AML-193 (cell line): Measurements from ENCODE around the gene PTCH1.

ENCODE experiments used
- DNase-seq, 2 experiments: peaks; one replicate each; lab custom pipeline; 2025; lab: John Stamatoyannopoulos, UW

Gene PTCH1

GRCh38 chr9:95498641-95499040 lies 18.1 kb downstream of the PTCH1 start:
- no peak for DNase-seq

DNA sequence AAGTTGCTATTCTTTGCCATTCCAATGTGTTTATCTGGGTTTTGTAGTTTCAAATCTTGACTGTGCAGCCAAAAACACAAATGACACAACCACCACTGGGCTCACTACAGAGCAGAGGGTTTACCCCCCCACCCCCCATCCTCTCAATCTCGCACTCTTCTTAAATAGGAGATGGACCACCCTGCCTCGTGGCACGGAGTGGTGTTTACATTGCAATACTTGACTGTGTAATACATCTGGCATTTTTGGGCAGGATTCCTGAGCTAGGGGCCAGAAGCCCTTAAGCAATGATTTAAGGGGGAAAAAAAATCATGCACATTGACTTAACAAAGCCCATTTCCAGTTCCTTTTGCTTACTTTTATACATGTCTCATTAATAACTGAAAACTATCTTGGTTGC lies 19.0 kb downstream of the PTCH1 start:
- no peak for DNase-seq

- no peak for DNase-seq
Observed at GRCh38 chr9:95496687-95497086, 20.1 kb downstream of the PTCH1 start.

- no peak for DNase-seq
Observed at GRCh38 chr9:95495961-95496360, 20.8 kb downstream of the PTCH1 start.

- DNase-seq: no peak
Observed at GRCh38 chr9:95495529-95495928, 21.2 kb downstream of the PTCH1 start.

DNA sequence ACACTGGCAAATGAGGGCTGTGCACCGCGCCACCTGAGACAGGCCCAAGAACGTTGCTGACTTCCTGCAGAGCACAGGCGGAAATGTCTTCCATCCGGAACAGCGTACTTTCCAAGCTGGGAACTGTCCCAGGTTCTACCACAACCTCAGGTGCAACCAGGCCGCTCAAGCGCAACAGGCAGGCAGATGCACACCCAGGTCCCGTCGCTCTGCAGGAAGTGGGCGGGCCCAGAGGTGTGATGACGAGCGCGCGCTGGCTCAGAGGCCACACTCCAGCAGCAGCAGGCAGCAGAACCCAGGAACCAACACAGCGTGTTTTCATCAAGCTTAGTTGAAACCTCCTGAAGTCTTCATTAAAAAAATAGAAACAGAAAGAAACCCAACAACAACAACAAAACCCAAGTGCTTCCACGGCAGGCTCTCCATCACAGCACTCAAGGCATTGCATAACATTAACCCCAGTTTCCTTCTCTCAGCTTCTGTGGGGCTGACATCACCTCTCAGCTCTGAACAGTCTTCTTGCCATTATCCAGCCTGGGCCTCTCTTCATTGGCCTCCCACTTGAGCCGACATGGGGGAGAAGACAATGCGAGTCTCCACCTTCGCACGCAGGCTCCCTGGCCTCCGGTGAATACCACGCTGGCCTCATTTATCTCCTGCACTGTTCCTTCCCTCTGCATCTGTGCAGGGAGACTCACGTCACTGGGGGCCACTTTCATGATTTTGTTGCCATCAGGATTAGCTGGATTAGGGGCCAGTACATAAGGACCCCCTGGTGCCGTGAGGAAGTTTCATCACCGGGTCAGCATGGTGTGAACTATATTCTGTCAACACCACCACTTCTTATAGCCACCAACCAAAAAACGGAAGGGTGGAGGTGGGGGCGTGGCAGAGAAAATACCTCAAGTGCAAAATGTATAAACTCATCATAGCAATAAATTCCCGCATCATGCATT lies 22.1 kb downstream of the PTCH1 start:
- DNase-seq: peak; percentile 20 to 27

DNA sequence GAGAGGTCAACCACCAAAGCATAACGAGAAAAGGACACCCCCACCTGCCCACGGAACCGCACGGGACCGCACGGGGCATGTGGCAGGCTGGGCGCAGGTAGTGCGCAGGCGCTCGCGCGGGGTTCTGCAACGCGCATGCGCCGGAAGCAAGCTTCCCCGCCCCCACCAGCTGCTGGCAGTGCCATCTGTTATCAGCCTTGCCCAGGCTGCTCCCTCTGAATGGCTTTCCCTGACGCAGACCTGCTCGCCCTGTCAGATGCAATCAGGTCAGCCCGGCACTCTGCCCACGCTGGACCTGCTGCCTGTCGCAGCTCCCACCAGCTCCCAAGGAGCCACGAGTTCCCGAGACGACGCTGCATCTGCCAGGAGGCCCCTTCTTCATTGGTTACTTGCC lies 22.8 kb downstream of the PTCH1 start:
- DNase-seq: no peak

GRCh38 chr9:95493402-95493801 lies 23.4 kb downstream of the PTCH1 start:
- no peak for DNase-seq

DNA sequence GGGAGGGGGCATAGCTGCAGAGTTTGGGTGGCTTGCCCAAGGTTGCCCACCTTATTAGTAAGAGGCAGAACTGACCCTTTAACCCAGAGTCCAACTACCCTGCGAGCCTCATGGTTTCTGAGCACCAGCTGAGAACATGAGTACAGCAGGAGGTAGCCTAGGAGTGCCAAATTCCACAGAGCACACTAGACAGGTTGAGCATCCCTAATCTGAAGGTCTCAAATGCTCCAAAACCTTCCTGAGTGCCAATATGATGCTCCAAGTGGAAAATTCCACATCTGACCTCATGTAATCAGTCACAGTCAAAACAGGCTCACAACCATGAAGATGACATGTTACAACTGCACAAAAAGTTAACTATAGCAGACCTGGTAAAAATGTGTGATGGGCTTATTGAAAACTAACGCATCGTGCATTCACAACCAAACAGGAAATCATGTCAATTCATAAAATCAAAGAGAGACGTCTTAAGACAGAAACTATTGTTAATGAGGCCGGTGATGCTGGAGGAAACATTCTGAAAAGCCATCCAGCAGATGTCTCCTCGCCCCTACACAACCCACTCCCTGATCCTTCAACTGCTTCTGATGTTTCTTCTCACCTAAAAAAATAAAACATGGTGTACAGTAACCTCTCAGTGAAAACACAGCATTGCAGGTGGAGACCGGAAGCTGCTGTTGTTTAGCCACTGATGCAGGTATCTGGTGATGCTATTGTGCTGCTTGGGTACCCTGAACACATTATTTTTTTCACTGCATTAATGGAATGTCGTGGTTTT lies 25.0 kb downstream of the PTCH1 start:
- DNase-seq: no peak

GRCh38 chr9:95488954-95489353 lies 27.8 kb downstream of the PTCH1 start:
- DNase-seq: no peak

GRCh38 chr9:95486318-95486717 lies 30.5 kb downstream of the PTCH1 start:
- no peak for DNase-seq

GRCh38 chr9:95484225-95484624 lies 32.5 kb downstream of the PTCH1 start:
- DNase-seq: no peak

DNA sequence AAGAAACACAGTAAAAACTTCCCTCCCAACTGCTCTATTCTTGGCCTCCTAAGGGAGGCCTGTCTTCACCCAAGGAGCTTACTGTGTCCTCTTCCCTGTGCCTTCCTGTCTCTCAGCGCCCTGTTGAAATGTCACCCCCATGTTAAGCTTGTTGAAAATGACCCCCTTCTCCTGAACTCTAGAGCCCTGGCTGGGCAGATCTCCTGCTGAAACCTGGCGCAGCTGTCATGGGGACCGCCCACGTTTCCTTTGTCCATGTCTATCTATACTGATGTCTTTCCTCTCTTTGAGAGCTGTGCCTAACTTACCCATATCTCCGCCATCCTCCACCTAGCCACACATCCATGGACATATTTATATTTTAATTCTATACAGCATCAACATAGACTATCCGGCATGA lies 33.3 kb downstream of the PTCH1 start:
- no peak for DNase-seq

GRCh38 chr9:95482621-95483020 lies 34.1 kb downstream of the PTCH1 start:
- no peak for DNase-seq

DNA sequence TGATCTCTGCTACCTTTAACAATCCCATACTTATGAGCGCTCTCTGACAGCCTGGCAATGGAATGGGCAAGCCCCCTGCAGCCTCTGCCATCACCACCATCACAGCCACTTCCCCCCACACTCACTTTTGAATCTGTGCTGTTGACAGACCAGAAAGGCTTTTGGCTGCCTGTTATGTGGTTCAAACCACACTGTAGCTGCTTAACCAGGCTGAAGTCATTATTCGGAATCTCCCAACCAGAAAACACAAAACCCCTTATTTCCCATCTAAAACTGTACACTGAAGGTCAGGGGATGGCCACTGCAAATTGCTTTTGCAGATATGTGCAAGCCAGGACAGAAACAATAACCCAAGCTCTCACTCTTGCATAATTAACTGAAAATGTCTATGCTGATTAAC lies 35.8 kb downstream of the PTCH1 start:
- DNase-seq: no peak

GRCh38 chr9:95480346-95480745 lies 36.4 kb downstream of the PTCH1 start:
- DNase-seq: no peak

DNA sequence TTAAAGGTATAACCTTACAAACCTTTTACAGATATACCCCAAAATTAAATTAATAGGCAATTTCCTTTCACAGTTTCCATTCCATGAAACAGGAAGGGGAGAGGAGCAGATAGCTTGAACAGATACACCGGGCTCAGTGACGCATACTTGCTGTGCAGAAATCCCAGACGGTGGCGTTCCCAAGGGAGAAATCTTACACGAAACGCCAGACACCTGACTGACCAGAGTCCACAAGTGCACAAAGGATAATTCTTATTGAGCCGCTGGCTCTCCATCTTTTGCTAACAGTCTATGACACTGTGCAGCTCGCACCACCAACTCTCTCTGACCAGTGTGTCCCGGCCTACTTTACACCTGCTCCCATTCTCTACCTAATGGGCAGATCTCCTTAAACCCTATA lies 37.4 kb downstream of the PTCH1 start:
- DNase-seq: no peak

DNA sequence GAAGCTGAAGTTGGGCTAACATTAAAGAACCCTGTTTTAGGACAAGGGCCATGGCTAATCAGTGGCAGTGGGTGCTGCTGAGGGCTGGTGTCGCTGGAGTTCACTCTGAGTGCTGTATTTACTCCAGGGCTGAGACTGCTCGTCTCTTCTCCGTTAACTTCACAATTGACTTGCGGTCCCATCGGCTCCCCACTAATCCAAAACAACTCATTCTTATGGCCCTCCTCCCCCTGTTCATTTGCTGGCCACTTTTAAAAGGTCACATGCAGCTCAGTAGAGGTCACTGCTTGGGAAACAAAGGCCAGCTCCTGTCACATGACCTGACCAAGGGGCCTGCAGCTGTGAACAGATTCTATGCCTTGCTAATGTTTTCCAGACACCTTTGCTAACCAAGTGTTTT lies 38.4 kb downstream of the PTCH1 start:
- DNase-seq: no peak

GRCh38 chr9:95477885-95478284 lies 38.9 kb downstream of the PTCH1 start:
- no peak for DNase-seq

DNA sequence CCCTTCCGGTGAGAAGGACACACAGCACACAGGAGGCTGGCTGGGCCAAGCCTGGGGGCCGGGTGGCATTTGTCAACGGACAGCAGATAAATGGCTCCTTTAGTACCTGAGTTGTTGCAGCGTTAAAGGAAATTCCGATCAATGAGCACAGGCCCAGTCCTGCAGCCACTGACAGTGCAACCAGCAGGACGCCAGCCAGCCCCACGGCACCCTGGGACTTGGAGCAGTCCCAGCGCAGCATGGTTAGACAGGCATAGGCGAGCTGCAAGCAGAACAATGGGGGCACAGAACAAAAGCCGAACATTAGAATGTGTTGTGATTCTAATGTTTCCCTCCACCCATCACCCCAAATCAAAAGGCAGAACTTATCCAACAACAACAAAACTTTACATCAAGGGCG lies 39.3 kb downstream of the PTCH1 start:
- no peak for DNase-seq

DNA sequence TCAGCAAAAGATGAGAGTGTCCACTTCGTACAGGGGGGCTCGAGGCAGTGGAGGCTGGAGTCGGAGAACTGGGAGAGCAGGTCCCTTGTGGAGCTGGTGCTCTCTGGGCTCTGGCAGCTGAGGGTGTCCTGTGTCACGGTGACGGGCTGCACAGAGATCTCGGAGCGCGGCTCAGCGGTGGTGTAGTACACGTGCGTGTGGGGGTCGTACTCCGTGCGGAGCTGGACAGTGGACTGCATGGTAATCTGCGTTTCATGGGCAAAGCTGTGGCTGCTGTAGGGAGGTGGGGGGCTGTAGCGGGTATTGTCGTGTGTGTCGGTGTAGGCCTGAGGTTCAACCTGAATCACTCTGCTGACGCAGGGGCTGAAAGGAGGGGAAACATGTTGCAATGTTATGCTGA lies 48.0 kb downstream of the PTCH1 start:
- DNase-seq: no peak

DNA sequence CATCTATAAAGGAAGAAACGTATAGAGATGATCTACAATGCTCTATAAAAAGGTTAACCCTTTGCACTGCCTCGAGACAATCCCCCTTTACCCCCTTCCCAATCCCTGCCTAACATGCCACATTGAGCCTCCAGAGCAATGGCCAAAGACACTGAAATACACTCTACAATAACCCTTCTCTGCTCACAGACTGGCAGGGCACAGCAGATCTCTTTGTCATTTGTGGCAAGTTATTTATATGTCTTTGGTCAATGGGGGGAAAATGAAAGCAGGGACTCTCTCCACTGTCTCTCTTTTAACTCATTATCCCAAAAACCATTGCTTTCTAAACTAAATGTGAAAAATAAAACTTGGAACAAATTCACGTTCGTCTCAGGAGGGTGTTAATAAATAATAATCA lies 51.7 kb downstream of the PTCH1 start:
- no peak for DNase-seq
